HK-2 (cell line): ENCODE data around the gene CAMK4.

ENCODE experiments used
- DNase-seq: peaks from one replicate; pipeline ENCODE4 v3.0.0-alpha.2; 2018; ENCODE audit not compliant: unreplicated experiment

The CAMK4 gene

GRCh38 chr5:111486055-111486454 lies 261.9 kb downstream of the CAMK4 start:
- no peak for DNase-seq

GRCh38 chr5:111486926-111487325 lies 262.7 kb downstream of the CAMK4 start:
- no peak for DNase-seq

GRCh38 chr5:111488353-111488752 lies 264.2 kb downstream of the CAMK4 start:
- no peak for DNase-seq

GRCh38 chr5:111493031-111493430 lies 268.8 kb downstream of the CAMK4 start:
- DNase-seq: no peak

DNA sequence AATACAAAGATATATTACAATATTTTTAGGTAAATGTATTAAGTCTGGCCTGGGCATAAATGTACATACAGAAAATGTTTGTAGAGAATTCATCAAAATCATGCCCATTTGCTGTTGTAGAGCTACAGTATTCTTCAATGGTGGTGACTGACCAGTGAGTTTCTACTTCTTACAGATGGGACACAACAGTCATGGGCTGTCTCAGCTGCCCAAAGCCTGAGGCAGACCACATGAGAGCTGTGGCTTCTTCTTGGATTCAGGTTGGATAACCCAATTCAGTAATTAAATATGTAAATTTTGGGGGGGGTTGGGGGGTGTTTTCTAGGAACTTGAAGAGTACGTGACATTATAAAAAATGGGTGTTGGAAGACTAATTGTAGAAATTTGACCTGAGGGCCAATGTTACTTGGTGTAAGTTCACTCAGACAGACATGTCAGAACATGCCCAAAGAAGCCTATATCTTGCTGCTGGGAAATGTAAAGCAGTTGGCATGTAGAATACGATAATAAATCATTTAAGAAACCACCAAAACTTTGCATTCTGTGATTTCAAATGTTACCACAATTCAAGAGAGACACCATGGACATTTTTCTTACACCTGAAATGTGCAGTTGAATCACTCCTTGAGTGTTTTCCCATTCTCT lies 270.3 kb downstream of the CAMK4 start:
- no peak for DNase-seq

DNA sequence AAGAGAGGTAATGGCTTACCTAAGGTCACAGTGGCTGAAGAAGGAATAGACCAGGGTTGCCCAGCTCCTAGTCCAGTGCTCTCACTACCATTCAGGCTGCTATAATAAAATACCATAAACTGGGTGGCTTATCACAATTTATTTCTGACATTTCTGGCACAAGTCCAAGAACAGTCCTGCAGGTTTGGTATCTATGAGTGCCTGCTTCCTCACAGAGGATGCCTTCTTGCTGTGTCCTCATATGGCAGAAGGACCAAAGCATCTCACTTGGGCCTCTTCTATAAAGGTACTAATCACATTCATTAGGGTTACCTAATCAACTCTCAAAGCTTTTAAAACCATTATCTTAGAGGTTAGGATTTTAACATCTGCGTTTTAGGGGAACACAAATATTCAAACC lies 271.0 kb downstream of the CAMK4 start:
- no peak for DNase-seq

- no peak for DNase-seq
These were observed 274.2 kb downstream of the CAMK4 start for GRCh38 chr5:111498346-111498745.

DNA sequence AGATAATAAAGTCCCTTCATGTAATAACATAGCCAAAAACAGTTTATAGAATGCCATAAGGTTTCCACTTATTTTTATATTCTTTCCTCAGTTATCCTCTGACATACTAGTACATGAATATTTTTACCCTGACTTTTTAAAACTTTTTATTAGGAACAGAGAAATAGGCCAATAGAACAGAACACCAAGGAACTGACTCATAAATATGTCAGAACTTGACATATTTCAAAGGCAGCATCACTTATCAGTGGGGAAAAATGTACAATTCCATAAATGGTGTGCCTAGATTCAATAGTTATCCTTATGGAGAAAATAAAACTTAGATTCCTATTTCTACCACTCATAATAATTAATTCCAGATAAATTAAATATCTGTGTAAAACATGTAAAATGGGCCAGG lies 278.8 kb downstream of the CAMK4 start:
- no peak for DNase-seq

DNA sequence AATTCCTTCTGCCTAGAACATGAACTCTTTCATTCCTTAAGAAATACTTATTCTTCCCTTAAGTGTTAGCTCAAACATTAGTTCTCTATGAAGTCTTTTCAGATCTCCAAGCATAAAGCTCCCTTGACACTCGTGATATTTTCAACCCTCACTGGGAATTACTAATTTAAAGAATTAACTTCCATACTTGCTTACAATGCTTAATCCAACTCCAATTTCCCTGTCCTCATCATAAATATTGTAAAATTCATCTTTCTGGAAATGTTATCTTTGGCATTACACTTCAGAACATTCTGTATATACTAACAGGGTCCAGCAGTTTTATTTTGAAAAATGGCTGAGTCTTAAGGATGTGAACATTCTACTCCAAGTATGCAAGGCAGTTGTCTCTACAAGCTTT lies 280.9 kb downstream of the CAMK4 start:
- no peak for DNase-seq

DNA sequence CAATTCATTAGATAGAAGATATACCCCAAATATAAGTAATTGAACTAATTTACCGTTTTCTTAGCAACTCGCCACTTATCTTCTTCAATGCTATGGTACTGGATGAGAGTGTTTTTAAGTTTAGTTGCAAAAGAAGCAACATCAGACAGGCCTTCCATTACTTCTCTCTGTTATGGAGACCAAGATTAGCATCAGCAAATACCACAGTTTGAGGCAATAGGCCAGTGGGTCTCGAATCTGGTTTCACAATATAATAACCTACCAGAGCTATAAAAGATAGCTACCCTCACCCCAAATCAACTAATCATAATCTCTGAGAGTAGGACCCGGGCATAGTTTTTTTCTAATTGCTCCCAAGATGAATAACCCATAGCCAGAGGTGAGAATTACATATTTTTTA lies 283.1 kb downstream of the CAMK4 start:
- no peak for DNase-seq

DNA sequence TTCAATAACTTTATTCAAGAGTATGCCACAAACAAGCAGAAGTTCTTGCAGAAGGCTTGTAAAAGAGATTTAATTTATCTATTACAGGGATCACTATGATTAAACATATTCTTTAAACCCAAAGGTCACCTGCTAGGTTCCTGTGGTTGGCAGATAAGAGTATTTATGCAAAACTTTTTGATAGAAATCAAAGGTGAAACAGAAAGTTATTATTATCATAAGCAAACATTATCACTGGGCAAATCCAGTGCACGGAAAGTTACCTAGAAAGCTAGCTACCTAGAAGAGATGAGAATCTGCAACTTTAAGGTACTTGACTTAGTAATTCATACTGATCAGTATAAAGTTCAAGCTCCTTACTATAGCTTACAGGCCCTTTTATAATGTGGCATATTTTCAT lies 284.9 kb downstream of the CAMK4 start:
- DNase-seq: no peak

- DNase-seq: no peak
These were observed 287.1 kb downstream of the CAMK4 start for GRCh38 chr5:111511174-111511830.

- DNase-seq: no peak
These were observed 287.7 kb downstream of the CAMK4 start for GRCh38 chr5:111511831-111512374.

DNA sequence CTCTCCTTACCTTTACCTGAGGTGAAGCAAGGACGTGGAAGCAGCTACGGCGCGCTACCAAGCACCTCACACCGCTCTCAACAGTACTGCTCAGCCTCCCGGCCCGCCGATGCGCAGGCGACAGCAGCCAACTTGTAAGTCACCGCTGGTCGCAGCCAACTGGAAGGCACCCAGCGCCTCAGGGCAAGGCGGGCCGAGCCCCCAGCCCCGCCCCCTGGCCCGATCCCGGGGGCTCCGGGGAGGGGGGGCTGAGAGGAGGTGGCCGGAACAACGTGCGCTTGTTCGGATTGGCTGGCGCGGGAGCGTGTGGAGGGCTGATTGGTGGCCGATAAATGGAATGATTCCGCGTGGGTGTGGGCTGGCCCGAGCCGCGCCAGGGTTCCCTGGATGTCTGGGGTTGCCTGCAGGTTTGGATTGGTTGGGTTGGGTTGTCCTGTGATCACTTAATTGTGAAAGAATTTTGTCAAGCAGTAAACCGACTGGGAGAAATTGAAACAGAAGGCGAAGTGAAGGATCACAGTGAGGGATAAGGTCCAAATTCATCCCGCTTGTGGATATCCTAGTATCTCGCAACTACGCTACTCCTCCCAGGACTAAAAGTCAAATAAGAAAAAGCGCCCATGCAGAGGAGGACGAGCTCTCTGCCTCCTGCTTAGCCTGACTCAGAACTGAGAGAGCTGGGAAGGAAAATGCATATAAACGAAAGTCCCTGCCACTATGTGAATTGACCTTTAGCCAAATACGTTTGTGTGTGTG lies 288.4 kb downstream of the CAMK4 start, which contains the start of gene STARD4:
TSS of gene STARD4 (minus strand) at position 161 of the 756 bp plus-strand sequence. CDS start 5,102 bp downstream, outside the sequence.
- peak; percentile 94 for DNase-seq

DNA sequence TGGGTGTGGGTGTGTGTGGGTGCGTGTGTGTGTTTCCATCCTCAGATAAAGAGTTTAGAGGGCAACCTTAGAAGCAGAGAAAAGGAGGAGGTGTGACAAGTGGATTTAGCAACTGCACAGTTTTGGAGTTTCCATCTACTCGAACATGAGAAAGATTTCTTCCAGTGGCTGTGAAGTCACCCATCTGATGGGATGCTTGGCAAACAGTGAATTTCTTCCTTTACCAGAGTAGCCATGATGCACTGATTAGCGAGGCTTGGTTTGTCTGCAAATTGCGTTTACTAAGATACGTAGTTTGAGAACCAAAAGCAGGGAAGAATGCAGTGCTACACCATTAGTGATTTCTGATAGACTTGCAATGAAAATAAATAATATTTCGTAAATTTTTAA lies 288.9 kb downstream of the CAMK4 start:
- DNase-seq: no peak

DNA sequence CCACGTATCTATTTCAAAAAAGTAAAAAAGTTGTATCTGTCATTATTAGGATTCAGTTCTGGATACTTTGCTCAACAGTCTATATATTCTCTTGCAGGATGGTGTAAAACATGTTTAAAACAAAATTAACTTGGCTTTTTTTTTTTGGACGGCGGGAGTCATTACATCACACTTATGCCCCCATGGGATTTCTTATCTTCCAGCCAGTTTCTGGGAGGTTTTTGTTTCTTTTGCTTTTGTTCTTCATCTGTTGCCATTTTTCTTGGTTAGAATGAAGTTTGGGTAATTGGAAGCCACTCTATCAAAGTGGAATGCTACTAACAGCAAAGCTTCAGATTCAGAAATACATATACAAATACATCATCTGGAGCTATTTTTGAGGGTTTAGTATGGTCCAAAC lies 289.9 kb downstream of the CAMK4 start:
- DNase-seq: no peak

DNA sequence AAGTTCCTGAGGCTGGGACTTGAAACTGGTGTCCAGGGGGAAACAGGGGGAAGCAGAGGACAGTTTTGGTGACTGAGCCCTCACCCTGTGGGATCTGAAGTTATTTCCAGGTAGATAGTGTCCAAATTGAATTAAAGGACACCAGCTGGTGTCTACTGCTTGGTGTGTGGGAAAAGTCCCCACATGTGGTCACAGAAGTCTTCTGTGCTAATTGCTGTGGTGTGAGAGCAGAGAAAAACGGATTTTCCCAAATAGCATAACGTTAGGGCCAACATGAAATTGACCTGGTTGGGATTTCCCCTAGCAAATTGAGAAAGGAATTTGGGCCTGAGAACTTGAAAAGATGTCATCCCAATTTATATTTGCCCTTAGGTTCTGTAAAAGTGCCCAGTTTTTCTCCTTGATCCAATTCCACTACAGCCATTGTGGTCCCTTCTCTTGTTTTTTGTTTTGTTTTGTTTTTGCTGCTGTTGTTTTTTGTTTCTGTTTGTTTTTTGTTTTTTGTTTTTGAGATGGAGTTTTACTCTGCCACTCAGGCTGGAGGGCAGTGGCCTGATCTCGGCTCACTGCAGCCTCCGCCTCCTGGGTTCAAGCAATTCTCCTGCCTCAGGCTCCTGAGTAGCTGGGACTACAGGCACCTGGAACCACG lies 293.8 kb downstream of the CAMK4 start:
- no peak for DNase-seq

- no peak for DNase-seq
These were observed 294.6 kb downstream of the CAMK4 start for GRCh38 chr5:111518777-111519176.

- DNase-seq: no peak
These were observed 296.7 kb downstream of the CAMK4 start for GRCh38 chr5:111520908-111521307.

DNA sequence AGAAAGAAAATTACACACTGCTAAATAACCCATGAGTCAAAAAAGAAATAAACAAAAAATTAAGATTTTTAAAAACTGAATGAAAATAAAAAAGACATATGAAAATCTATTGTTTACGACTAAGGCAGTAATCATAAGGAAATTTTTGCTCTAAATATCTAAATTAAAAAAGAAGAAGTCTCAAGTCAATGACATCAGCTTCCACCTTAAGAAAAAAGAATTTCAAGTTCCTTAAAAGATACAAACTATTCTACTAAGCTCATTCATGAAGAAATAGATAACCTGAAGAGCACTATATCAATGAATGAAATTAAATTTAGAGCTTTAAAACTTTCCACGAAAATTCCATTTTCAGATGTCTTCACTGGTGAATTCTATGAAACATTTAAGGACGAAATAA lies 303.9 kb downstream of the CAMK4 start:
- DNase-seq: no peak

DNA sequence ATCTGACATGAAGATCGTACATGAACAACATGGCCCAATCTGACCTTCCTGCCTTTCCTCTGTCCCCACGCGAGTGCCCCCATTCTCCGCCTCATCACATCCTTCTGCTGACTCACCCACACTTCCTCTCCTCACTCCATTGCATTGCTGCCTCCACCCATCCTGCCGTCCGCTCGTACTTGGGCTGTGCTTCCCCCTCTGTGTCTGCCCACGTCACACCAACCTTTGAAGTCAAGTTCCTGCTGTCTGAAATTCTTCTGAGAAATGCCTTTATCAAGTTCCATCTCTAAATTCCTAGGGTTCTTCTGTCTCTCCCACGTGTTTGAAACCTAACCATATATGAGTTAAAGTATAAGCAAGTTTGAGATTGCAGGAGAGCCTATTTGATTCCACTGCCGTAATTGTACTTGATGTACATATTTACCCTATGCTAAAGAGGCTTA lies 306.1 kb downstream of the CAMK4 start:
- DNase-seq: peak; percentile 74
